Suprapubic skin (tissue), 4 donors: ENCODE results near the gene ZNF124. TPM values are rescaled to one million over a fixed set of nuclear protein-coding genes. Genes with fewer than 3 reads are reported as not detected.

Source experiments
- DNase-seq, 2 donors: peaks; one replicate each; pipeline ENCODE4 v3.0.0-alpha.2; 2019; ENCODE audit warnings: low spot score in 2 of 2
- H3K27ac ChIP-seq: fragments of 200-600 bp; sonication (generic); one replicate; pipeline ENCODE4 v1.5.1; 2019
- H3K27me3 ChIP-seq: fragments of 200-600 bp; sonication (generic); one replicate; pipeline ENCODE4 v1.5.1; 2019
- H3K36me3 ChIP-seq: fragments of 200-600 bp; sonication (generic); one replicate; pipeline ENCODE4 v1.5.1; 2019
- H3K4me1 ChIP-seq: fragments of 200-600 bp; sonication (generic); one replicate; pipeline ENCODE4 v1.5.1; 2019
- H3K4me3 ChIP-seq: fragments of 200-600 bp; sonication (generic); one replicate; pipeline ENCODE4 v1.5.1; 2019; ENCODE audit warnings: mild to moderate bottlenecking
- H3K9me3 ChIP-seq: fragments of 200-600 bp; sonication (generic); one replicate; pipeline ENCODE4 v1.5.1; 2019
- EP300 ChIP-seq: sonication (generic); formaldehyde crosslinking; IDR thresholded peaks from one replicate; pipeline ENCODE4 v1.6.1; 2017; ENCODE audit warnings: antibody characterized with exemption
- POLR2A ChIP-seq, 2 donors: fragments of 450-650 bp; IDR thresholded peaks; one replicate each; pipeline ENCODE4 v1.6.1; 2017; ENCODE audit warnings: antibody characterized with exemption in 2 of 2, mild to moderate bottlenecking in 2 of 2, moderate library complexity in 2 of 2
- POLR2AphosphoS5 ChIP-seq, 3 donors: sonication (generic); formaldehyde crosslinking; IDR thresholded peaks; one replicate each; pipeline ENCODE4 v1.6.1; 2017; ENCODE audit warnings: antibody characterized with exemption in 3 of 3
- WGBS: methylation state at CpG from one replicate; pipeline ENCODE4 v1.1.5; 2018; 5-methylcytosine and 5-hydroxymethylcytosine counted together
- total RNA-seq, 4 donors: library from RNA; depleted of rRNA; stranded (reverse); fragments of >200 nt; gene quantifications; one replicate each; pipeline ENCODE4 v1.1.0, GENCODE V29; 2016
- TF ChIP-seq, protein P1 (sequence below), 2 donors: fragments of 200-600 bp in 1 of 2; fragments of 450-650 bp in 1 of 2; sonication (generic) in 1 of 2; IDR thresholded peaks; one replicate each; pipeline ENCODE4 v1.5.1; 2016 to 2019; ENCODE audit warnings: antibody characterized with exemption in 2 of 2, mild to moderate bottlenecking in 1 of 2, moderate library complexity in 1 of 2

ZNF124 gene
- total RNA-seq, 4 donors from 2014 or later, result 12.6 to 15.1 (median 14.4) TPM

- Histone ChIP-seq H3K27ac (no peak overlapping the region), H3K4me3 (no peak overlapping the region), H3K9me3 (peaks cover 23% of the 10 kb centered on the region), H3K4me1 (no peaks in the 10 kb centered on the region), H3K27me3 (no peaks in the 10 kb centered on the region), H3K36me3 (no peaks in the 10 kb centered on the region)
- 100% methylated on average over 4 of the region's 4 CpGs for WGBS
- DNase-seq, result no peak
- TF ChIP-seq EP300 (no peak), POLR2A (IDR thresholded peaks at IDR 0.05) (no peak), POLR2AphosphoS5 (IDR thresholded peaks at IDR 0.05) (no peak)
- TF ChIP-seq, protein P1, sequence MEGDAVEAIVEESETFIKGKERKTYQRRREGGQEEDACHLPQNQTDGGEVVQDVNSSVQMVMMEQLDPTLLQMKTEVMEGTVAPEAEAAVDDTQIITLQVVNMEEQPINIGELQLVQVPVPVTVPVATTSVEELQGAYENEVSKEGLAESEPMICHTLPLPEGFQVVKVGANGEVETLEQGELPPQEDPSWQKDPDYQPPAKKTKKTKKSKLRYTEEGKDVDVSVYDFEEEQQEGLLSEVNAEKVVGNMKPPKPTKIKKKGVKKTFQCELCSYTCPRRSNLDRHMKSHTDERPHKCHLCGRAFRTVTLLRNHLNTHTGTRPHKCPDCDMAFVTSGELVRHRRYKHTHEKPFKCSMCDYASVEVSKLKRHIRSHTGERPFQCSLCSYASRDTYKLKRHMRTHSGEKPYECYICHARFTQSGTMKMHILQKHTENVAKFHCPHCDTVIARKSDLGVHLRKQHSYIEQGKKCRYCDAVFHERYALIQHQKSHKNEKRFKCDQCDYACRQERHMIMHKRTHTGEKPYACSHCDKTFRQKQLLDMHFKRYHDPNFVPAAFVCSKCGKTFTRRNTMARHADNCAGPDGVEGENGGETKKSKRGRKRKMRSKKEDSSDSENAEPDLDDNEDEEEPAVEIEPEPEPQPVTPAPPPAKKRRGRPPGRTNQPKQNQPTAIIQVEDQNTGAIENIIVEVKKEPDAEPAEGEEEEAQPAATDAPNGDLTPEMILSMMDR (IDR thresholded peaks at IDR 0.05), result no peak
These were observed 12.4 kb upstream of the ZNF124 start for GRCh38 chr1:247184254-247184653.

GRCh38 chr1:247182994-247183393 lies 11.2 kb upstream of the ZNF124 start:
- no peaks in the 10 kb centered on the region for H3K36me3 ChIP-seq
- no peak overlapping the region for H3K4me3 ChIP-seq
- no peaks in the 10 kb centered on the region for H3K27me3 ChIP-seq
- H3K9me3 ChIP-seq, result peaks cover 20% of the 10 kb centered on the region
- 85% methylated on average over 7 of the region's 7 CpGs for WGBS
- no peaks in the 10 kb centered on the region for H3K4me1 ChIP-seq
- no peak for DNase-seq
- no peak overlapping the region for H3K27ac ChIP-seq
- TF ChIP-seq POLR2A (IDR thresholded peaks at IDR 0.05) (no peak), EP300 (no peak), POLR2AphosphoS5 (IDR thresholded peaks at IDR 0.05) (no peak)
- TF ChIP-seq, protein P1 (IDR thresholded peaks at IDR 0.05), result no peak

GRCh38 chr1:247180581-247180980 lies 8.8 kb upstream of the ZNF124 start:
- Histone ChIP-seq H3K4me1 (no peaks in the 10 kb centered on the region), H3K4me3 (no peak overlapping the region), H3K36me3 (no peaks in the 10 kb centered on the region), H3K27ac (no peak overlapping the region), H3K27me3 (no peaks in the 10 kb centered on the region), H3K9me3 (peaks cover 10% of the 10 kb centered on the region)
- DNase-seq, result no peak
- TF ChIP-seq, protein P1 (IDR thresholded peaks at IDR 0.05), result no peak
- TF ChIP-seq EP300, result no peak
- TF ChIP-seq POLR2A (IDR thresholded peaks at IDR 0.05), result no peak
- TF ChIP-seq POLR2AphosphoS5 (IDR thresholded peaks at IDR 0.05), result no peak
- 89% methylated on average over 5 of the region's 5 CpGs for WGBS

DNA sequence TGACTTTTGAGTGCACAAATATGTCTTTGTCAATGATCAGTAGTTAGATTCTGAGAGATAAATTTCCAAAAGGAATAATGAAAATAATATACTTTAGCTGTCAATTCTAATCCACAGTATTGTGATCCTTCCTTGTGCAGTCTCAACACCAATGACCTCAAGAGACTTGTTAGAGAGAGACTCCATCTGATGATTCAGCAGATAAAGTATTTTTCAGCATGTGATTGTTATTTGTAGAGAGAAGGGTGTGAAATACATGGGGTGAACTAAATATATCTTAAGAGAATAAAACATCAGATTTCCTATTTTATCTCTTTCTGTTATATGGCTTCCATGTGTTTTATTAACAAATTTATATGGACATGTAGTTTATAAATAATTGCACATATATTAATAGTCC lies 5.9 kb upstream of the ZNF124 start:
- no peak overlapping the region for H3K27ac ChIP-seq
- H3K9me3 ChIP-seq, result no peaks in the 10 kb centered on the region
- H3K4me3 ChIP-seq, result no peak overlapping the region
- TF ChIP-seq, protein P1 (IDR thresholded peaks at IDR 0.05), result no peak
- TF ChIP-seq POLR2AphosphoS5 (IDR thresholded peaks at IDR 0.05), result no peak
- no peak for TF ChIP-seq POLR2A (IDR thresholded peaks at IDR 0.05)
- no peak for TF ChIP-seq EP300
- DNase-seq, result no peak
- H3K4me1 ChIP-seq, result no peaks in the 10 kb centered on the region
- H3K36me3 ChIP-seq, result no peaks in the 10 kb centered on the region
- no peaks in the 10 kb centered on the region for H3K27me3 ChIP-seq

GRCh38 chr1:247175458-247175857 lies 3.6 kb upstream of the ZNF124 start:
- H3K36me3 ChIP-seq, result no peaks in the 10 kb centered on the region
- no peak for TF ChIP-seq POLR2A (IDR thresholded peaks at IDR 0.05)
- no peak for TF ChIP-seq EP300
- TF ChIP-seq, protein P1 (IDR thresholded peaks at IDR 0.05), result no peak
- no peak for TF ChIP-seq POLR2AphosphoS5 (IDR thresholded peaks at IDR 0.05)
- H3K9me3 ChIP-seq, result no peaks in the 10 kb centered on the region
- H3K4me3 ChIP-seq, result no peak overlapping the region
- no peak for DNase-seq
- H3K27me3 ChIP-seq, result no peaks in the 10 kb centered on the region
- 92% methylated on average over 5 of the region's 5 CpGs for WGBS
- H3K27ac ChIP-seq, result no peak overlapping the region
- H3K4me1 ChIP-seq, result peaks cover 2% of the 10 kb centered on the region
